HG03439 (cell line): ENCODE measurements around the gene CACNA1D.
A peak's percentile ranks its signal among the peaks of the same experiment; 100 is the strongest.

Experiments
- ATAC-seq: cut with Tn5 transposase; IDR thresholded peaks from one replicate; pipeline ENCODE4 v1.9.1; 2021; ENCODE audit warnings: mild to moderate bottlenecking, moderate library complexity; ENCODE audit not compliant: unreplicated experiment

Gene CACNA1D

GRCh38 chr3:53525765-53526703 is 31.6 kb downstream of the CACNA1D start:
- no peak for ATAC-seq

- ATAC-seq, result no peak
Observed at GRCh38 chr3:53526704-53527055, 32.3 kb downstream of the CACNA1D start.

- ATAC-seq, result no peak
Observed at GRCh38 chr3:53530205-53530604, 35.8 kb downstream of the CACNA1D start.

GRCh38 chr3:53531749-53532148 is 37.3 kb downstream of the CACNA1D start:
- ATAC-seq, result no peak

- ATAC-seq, result no peak
Observed at GRCh38 chr3:53533472-53533871, 39.1 kb downstream of the CACNA1D start.

- ATAC-seq, result no peak
Observed at GRCh38 chr3:53534216-53534615, 39.8 kb downstream of the CACNA1D start.

GRCh38 chr3:53534676-53535400 is 40.4 kb downstream of the CACNA1D start:
- no peak for ATAC-seq

GRCh38 chr3:53536282-53536681 is 41.9 kb downstream of the CACNA1D start:
- ATAC-seq, result no peak

GRCh38 chr3:53544357-53544756 is 49.9 kb downstream of the CACNA1D start:
- no peak for ATAC-seq

- ATAC-seq, result no peak
Observed at GRCh38 chr3:53545310-53545995, 51.0 kb downstream of the CACNA1D start.

- ATAC-seq, result no peak
Observed at GRCh38 chr3:53545996-53546359, 51.6 kb downstream of the CACNA1D start.

- no peak for ATAC-seq
Observed at GRCh38 chr3:53547327-53547726, 52.9 kb downstream of the CACNA1D start.

GRCh38 chr3:53550005-53550620 is 55.7 kb downstream of the CACNA1D start:
- no peak for ATAC-seq

GRCh38 chr3:53551324-53551723 is 56.9 kb downstream of the CACNA1D start:
- no peak for ATAC-seq

- ATAC-seq, result no peak
Observed at GRCh38 chr3:53552730-53553129, 58.3 kb downstream of the CACNA1D start.

- no peak for ATAC-seq
Observed at GRCh38 chr3:53553200-53553599, 58.8 kb downstream of the CACNA1D start.

GRCh38 chr3:53554559-53555067 is 60.2 kb downstream of the CACNA1D start:
- peak; percentile 86 for ATAC-seq

- ATAC-seq, result peak; percentile 65
Observed at GRCh38 chr3:53555068-53555588, 60.7 kb downstream of the CACNA1D start.

- ATAC-seq, result no peak
Observed at GRCh38 chr3:53566461-53567145, 72.2 kb downstream of the CACNA1D start.

- no peak for ATAC-seq
Observed at GRCh38 chr3:53570081-53570480, 75.7 kb downstream of the CACNA1D start.
